Dermis blood vessel endothelial cell (primary cell): ENCODE measurements around the gene PYDC1. TPM values are rescaled to one million over a fixed set of nuclear protein-coding genes. Genes with fewer than 3 reads are reported as not detected.
A peak's percentile ranks its signal among the peaks of the same experiment; 100 is the strongest.
"Not testable (repeated sequence)": the region's sequence is repeated elsewhere in the genome, so short reads cannot be mapped to it uniquely, and the experiment has no call there.

ENCODE experiments used
- DNase-seq: peaks from one replicate; pipeline ENCODE4 v3.0.0; 2010
- total RNA-seq: library from RNA; depleted of rRNA; stranded (reverse); fragments of >200 nt; gene quantifications from 2 replicates; pipeline ENCODE4 v1.2.3, GENCODE V29; 2014

Gene PYDC1
- total RNA-seq = not detected in 2 replicates

GRCh38 chr16:31216422-31217135, at the start of gene PYDC1:
TSS of gene PYDC1 (minus strand) at chr16:31217135. CDS start at chr16:31217028, 107 bp downstream.
- no peak for DNase-seq

DNA sequence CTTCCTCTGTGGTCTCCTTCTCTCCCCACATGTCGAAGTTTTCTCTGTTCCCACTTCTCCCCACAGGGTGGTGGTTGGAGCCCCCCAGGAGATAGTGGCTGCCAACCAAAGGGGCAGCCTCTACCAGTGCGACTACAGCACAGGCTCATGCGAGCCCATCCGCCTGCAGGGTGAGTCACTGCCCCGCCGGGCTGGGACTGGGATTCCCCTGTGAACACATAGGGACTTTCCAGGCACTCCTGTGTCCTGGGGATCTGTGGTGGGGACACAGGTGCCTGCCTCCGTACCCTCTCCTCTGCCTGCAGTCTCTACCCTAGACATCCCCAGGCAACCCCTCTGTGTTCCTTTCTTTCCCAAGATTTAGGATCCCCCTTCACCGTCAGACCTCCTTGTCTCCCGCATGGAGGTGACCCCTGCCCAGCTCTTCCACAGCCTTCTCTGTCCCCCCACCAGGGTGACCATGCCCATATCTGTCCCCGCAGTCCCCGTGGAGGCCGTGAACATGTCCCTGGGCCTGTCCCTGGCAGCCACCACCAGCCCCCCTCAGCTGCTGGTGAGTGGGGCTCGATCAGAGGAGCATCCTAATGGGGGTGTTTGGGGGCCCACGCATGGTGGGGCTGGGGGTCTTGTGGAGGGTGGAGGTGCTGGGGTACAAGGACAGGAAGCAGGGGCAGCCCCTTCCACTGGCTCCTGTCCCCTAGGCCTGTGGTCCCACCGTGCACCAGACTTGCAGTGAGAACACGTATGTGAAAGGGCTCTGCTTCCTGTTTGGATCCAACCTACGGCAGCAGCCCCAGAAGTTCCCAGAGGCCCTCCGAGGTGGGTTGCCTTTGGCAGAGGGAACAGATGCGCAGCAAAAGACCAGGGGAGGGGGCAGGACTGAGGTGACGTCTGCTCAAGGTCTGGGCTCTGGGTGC, 48.7 kb upstream of the PYDC1 start:
- peak; percentile 61 for DNase-seq

DNA sequence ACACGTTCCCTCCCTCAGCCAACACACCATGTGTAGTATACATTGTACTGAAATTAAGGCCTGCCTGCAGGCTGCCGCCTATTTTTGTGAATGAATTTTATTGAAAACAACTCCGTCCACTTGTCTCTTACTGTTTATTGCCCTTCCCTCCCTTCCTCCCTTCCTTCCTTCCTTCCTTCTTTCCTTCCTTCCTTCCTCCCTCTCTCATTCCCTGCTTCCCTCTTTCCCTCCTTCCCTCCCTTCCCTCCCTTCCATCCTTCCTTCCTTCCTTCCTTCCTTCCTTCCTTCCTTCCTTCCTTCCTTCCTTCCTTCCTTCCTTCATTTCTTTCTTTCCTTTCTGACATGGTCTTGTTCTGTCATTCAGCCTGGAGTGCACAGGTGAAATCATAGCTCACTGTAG, 45.1 kb upstream of the PYDC1 start:
- no peak for DNase-seq

DNA sequence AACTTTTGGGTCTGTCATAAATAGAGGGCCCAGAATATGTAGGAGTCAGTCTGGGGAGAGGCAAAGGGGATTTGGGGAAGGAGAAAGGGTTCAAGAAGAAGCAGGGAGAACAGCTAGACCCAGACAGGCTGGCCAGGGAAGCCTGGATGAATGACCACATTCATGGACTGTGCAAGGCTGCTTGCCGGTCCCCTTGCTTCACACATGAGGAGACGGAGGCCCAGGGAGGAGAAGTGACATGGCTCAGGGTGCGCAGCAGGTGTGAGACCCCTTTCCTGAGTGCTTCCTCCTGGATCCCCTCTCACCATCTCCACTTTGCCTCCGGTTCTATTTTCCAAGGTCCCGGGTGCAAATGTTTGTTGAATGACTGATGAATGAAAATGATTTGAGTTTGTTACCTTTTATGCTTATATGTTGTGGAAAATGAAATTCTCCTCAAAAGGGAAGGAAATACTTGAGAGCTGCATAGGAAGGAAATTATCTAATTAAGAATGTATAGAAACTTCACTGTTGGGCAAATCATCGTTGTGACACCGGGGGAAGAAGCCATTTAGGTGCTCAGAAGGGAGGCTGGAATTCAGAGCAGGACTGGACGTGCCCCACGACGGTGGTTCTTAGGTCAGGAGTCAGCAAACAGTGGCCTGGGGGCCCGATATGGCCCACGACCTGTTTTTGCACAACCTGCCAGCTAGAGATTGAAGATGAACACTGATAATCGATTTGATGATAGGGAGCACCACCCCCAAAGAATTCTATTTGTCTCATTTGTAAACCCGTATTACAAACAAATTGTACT, 43.4 kb upstream of the PYDC1 start:
- no peak for DNase-seq

GRCh38 chr16:31258366-31258765, 41.4 kb upstream of the PYDC1 start:
- DNase-seq = no peak

DNA sequence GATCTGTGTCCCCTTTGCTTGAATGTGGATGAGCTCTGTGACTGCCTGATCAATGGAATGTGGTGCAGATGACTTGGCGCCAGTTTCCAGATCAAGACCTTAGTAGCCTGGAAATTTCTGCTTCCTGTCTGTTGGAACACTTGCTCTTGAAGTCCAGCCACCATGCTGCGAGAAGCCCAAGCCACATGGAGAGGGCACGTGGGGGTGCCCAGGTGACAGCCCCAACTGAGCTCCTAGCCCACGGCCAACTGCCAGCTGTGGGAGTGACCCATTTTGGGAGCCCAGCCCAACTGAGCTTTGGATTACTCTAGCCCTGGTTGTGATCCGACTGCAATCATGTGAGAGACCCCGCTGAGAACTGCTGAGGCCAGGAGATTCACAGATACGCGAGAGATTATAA, 39.5 kb upstream of the PYDC1 start:
- no peak for DNase-seq

DNA sequence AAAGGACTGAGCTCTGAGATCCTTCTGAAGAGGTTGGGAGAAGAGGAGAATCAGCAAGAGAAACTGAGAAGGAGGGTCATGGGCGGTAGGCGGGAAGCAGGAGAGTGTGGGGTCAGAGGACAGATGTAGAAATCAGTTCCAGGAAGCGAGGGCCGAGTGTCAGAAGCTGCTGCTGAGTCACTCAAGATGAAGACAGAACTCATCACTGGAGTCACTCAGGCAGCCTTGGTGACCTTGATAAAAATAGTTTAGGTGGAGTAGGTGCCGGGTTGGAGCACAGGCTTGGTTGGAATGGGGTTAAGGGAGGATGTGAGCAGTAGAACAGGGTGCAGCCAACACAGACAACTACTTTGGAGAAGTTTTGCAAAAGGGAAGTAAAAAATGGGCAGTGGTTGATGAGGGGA, 36.7 kb upstream of the PYDC1 start:
- DNase-seq = no peak

- no peak for DNase-seq
These were observed 34.5 kb upstream of the PYDC1 start for GRCh38 chr16:31251435-31251834.

DNA sequence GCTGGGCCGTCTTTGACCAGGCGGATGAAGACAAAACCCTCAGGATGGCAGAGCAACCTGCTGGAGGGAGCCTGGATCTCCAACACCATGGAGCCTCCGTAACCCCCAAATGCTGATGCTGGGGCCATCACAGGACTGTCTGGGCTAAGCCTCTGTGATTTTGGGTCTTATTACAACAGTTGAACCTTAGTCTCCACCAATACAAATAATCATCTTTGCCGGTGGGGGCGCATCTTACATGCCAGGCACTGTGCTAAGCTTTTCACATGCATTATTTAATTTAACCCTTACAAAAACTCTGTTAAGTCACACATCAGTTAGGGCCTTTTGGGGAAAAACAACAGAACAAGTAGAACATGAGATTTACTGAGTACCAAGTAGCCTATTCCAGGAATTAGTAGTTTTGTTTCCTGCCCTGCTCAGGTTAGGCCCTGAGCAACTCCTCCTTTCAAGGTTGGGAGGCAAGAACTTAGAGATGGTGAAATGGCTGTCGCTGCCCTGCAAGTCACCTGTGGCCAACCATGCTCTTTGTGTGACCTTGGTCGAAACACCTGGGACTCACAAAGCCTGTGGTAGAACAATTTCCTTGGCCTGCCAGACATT, 33.9 kb upstream of the PYDC1 start:
- no peak for DNase-seq

GRCh38 chr16:31248344-31248743, 31.4 kb upstream of the PYDC1 start:
- DNase-seq = no peak

DNA sequence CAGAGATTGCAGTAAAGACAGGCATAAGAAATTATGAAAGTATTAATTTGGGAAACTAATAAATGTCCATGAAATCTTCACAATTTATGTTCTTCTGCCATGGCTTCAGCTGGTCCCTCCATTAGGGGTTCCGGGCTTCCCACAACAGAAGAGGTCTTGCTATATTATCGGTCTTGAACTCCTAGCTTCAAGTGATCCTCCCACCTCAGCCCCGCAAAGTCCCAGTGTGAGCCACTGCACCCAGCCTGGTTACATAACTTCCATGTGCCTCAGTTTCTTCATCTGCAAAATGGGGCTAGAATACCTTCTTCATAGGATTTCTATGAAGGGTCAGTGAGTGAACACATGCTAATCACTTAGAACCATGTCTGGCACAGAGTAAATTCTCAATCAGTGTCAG, 29.4 kb upstream of the PYDC1 start:
- no peak for DNase-seq

DNA sequence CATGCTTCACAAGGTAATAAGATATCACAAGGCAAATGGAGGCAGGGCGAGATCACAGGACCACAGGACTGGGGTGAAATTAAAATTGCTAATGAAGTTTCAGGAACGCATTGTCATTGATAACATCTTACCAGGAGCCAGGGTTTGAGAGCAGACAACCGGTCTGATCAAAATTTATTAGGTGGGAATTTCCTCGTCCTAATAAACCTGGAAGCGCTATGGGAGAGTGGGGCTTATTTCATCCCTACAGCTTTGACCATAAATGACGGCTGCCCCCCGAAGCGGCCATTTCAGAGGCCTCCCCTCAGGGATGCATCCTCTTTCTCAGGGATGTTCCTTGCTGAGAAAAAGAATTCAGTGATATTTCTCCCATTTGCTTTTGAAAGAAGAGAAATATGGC, 28.7 kb upstream of the PYDC1 start:
- not testable (repeated sequence) for DNase-seq

DNA sequence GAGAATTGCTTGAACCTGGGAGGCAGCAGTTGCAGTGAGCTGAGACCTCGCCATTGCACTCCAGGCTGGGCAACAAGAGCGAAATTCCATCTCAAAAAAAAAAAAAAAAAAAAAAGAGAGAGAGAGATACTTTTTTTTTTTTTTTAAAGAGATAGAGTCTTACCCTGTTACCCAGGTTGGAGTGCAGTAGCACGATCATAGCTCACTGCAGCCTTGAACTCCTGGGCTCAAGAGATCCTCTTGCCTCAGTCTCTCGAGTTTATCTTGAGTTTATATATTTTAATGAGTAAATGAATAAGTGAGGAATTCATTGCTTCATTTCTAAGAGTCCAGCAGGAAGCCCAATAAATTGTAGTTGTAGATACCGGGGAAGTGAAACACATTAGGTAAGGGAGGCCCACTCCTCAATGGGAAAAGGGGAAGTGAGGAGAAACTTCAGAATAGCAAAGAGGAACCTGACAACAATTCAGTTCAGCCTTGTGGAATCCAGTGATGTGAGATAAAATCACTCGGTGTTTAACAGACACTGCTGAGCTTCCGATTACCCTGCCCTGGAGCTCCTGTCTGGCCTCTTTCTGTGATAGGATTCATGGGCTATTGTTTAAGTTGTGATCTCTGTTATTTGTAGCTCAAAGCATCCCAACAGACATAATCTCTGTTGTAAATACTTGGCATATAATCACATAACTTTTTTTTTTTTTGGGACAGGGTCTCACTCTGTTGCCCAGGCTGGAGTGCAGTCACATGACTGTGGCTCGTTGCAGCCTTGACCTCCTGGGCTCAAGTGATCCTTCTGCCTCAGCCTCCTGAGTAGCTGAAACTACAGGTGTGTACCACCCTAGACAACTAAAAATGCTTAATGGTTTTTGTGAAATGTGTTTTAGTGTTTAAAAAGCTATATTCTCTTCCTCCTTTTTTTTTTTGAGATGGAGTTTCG, 27.1 kb upstream of the PYDC1 start:
- no peak for DNase-seq

DNA sequence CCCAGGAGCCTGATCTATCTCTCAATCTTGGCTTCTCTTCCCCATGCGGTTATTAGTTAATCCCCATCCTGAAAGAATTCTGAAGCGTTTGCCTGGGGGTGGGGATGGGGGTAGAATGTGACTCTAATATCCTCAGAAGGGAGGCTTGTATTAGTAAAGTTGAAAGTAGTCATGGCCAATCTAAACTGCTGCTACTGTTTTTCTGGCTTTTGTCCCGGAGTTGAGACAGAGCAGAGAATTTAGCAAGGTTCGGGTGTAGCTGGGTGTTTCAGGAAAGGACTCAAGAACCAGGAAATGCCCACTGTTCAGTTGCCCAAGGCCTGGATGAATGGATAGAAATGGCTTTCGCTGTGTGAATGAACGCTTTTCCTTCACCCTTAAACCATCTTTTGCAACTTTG, 25.3 kb upstream of the PYDC1 start:
- no peak for DNase-seq

DNA sequence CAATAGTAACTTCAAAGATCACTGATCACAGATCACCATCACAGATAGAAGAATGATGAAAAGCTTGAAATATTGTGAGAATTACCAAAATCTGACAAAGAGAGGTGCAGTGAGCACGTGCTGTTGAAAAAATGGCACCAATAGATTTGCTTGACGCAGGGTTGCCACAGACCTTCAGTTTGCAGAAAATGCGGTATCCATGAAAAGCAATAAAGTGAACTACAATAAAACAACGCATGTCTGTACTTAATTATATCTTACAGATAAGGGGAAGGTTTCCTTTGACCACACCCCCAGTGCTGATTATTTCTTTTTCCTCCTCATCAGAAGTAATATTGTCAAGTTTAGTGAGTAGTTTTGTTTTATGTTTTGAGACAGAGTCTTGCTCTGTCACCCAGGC, 21.1 kb upstream of the PYDC1 start:
- DNase-seq = no peak

GRCh38 chr16:31229501-31229900, 12.6 kb upstream of the PYDC1 start:
- peak; percentile 42 for DNase-seq

DNA sequence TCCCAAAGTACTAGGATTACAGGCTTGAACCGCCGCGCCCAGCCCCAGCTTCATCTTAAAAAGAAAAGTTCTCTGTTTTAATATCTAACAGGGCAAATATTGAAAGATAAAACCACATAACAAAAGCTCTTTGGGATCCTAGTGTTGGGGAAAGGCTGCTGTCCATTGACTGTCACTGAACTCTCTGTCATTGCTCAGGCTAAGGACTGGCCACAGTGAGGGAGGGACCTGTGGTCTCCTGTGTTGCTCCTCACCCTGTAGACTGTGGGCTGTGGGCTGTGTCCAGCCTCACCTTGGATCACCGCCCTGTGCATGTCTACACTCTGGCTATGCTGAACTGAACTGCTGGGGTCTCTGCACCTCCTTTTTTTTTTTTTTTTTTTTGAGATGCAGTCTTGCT, 11.3 kb upstream of the PYDC1 start:
- no peak for DNase-seq

GRCh38 chr16:31225193-31225592, 8.3 kb upstream of the PYDC1 start:
- DNase-seq = no peak

DNA sequence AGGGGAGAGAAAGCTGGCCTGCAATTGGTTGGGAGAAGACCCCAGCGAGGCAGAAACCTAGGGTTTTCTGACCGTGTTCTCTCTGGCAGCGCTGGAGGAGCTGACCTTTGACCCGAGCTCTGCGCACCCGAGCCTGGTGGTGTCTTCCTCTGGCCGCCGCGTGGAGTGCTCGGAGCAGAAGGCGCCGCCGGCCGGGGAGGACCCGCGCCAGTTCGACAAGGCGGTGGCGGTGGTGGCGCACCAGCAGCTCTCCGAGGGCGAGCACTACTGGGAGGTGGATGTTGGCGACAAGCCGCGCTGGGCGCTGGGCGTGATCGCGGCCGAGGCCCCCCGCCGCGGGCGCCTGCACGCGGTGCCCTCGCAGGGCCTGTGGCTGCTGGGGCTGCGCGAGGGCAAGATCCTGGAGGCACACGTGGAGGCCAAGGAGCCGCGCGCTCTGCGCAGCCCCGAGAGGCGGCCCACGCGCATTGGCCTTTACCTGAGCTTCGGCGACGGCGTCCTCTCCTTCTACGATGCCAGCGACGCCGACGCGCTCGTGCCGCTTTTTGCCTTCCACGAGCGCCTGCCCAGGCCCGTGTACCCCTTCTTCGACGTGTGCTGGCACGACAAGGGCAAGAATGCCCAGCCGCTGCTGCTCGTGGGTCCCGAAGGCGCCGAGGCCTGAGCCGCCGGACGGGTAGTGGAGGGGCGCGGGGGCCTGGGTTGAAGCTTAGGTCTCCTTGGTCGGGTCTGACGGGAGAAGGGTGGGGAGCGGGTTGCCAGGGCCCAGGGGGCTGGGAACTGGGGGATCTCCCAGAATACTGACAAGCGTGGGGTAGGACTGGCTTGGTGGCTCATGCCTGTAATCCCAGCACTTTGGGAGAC, 7.4 kb upstream of the PYDC1 start:
- DNase-seq = no peak

DNA sequence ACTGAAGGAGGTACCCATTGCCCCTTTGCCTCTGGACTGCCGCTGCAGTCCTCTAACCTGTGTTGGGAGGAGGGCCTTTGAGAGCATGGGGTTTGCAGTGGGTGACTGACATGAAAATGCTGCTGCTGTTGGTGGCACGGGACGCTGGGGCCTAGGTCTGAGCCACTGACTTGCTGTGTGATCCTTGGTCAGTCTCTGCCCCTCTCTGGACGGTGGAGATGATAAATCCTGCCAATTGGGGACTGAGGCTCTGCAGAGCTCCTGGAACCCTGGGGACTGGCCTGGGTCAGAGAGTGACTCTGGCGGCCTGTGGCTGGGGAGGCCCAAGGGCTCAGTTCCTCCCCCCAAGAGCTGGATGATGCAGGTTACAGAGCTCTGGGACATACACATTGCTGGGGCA, 6.1 kb upstream of the PYDC1 start:
- no peak for DNase-seq
